Measurements from ENCODE around the gene GKN2. TPM values are rescaled to one million over a fixed set of nuclear protein-coding genes. Genes with fewer than 3 reads are reported as not detected.

Gene GKN2
- total and polyA plus RNA-seq, 8 donors, result 16.5 to 1,354 (median 221) TPM; not detected in 1

GRCh38 chr2:68994864-68995263, 42.2 kb upstream of the GKN2 start:
- Histone ChIP-seq H3K36me3 (no peaks in the 10 kb centered on the region), H3K4me1 (no peaks in the 10 kb centered on the region), H3K4me3 (no peak overlapping the region), H3K27me3 (no peaks in the 10 kb centered on the region), H3K27ac (no peak overlapping the region), H3K9me3 (no peaks in the 10 kb centered on the region)
- whole genome bisulfite sequencing, 5 donors, result 43 to 71% (median 56%) methylated on average over 4 of the region's 4 CpGs
- intact Hi-C loops (cut with DNase I; ENCODE audit: low total_unique reads), result no loop called here
- no peak for DNase-seq
- no peak for TF ChIP-seq EP300 (IDR thresholded peaks at IDR 0.05)
- TF ChIP-seq, protein P1, sequence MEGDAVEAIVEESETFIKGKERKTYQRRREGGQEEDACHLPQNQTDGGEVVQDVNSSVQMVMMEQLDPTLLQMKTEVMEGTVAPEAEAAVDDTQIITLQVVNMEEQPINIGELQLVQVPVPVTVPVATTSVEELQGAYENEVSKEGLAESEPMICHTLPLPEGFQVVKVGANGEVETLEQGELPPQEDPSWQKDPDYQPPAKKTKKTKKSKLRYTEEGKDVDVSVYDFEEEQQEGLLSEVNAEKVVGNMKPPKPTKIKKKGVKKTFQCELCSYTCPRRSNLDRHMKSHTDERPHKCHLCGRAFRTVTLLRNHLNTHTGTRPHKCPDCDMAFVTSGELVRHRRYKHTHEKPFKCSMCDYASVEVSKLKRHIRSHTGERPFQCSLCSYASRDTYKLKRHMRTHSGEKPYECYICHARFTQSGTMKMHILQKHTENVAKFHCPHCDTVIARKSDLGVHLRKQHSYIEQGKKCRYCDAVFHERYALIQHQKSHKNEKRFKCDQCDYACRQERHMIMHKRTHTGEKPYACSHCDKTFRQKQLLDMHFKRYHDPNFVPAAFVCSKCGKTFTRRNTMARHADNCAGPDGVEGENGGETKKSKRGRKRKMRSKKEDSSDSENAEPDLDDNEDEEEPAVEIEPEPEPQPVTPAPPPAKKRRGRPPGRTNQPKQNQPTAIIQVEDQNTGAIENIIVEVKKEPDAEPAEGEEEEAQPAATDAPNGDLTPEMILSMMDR (IDR thresholded peaks at IDR 0.05), result no peak
- TF ChIP-seq POLR2AphosphoS5 (IDR thresholded peaks at IDR 0.05), result no peak
- no peak for TF ChIP-seq POLR2A (IDR thresholded peaks at IDR 0.05)

- H3K4me3 ChIP-seq, result no peak overlapping the region
- TF ChIP-seq POLR2AphosphoS5 (IDR thresholded peaks at IDR 0.05), result no peak
- WGBS, 5 donors, result 45 to 72% (median 49%) methylated on average over 7 of the region's 7 CpGs
- peak in 1 of 2 donors; percentile 30 for DNase-seq
- intact Hi-C loops (cut with DNase I; ENCODE audit: low total_unique reads), result no loop called here
- H3K27me3 ChIP-seq, result no peaks in the 10 kb centered on the region
- H3K36me3 ChIP-seq, result no peaks in the 10 kb centered on the region
- H3K4me1 ChIP-seq, result no peaks in the 10 kb centered on the region
- no peak overlapping the region for H3K27ac ChIP-seq
- no peaks in the 10 kb centered on the region for H3K9me3 ChIP-seq
Measured at GRCh38 chr2:68993660-68994059, 41.0 kb upstream of the GKN2 start.

DNA sequence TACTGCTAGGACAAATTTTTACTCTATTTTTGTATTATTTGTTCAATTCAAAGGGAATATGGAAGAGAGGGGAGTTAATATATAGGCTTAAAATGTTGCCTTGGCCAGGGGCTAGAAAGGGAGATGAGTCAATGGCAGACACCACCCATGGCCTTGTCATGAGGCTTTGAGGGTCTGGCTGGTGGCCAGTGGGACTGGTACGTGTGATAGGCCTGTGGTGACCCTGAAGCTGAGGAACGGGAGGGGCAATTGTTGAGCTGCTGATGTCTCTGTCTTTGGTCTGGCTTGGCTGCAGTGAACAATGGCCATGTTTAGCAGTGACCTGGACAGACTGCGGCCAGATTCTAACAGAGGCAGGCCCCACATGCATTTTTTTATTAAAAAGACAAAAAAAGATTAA, 40.2 kb upstream of the GKN2 start:
- no peaks in the 10 kb centered on the region for H3K4me1 ChIP-seq
- WGBS, 5 donors, result 69 to 92% (median 88%) methylated on average over 3 of the region's 3 CpGs
- no peak overlapping the region for H3K4me3 ChIP-seq
- H3K9me3 ChIP-seq, result no peaks in the 10 kb centered on the region
- intact Hi-C loops (cut with DNase I; ENCODE audit: low total_unique reads), result no loop called here
- TF ChIP-seq EP300 (IDR thresholded peaks at IDR 0.05) (no peak), POLR2A (IDR thresholded peaks at IDR 0.05) (no peak), POLR2AphosphoS5 (IDR thresholded peaks at IDR 0.05) (no peak)
- TF ChIP-seq, protein P1 (IDR thresholded peaks at IDR 0.05), result no peak
- H3K27ac ChIP-seq, result no peak overlapping the region
- DNase-seq, result no peak
- no peaks in the 10 kb centered on the region for H3K36me3 ChIP-seq
- no peaks in the 10 kb centered on the region for H3K27me3 ChIP-seq

- no peak overlapping the region for H3K4me3 ChIP-seq
- H3K27ac ChIP-seq, result no peak overlapping the region
- H3K36me3 ChIP-seq, result no peaks in the 10 kb centered on the region
- TF ChIP-seq POLR2A (IDR thresholded peaks at IDR 0.05) (no peak), POLR2AphosphoS5 (IDR thresholded peaks at IDR 0.05) (no peak), EP300 (IDR thresholded peaks at IDR 0.05) (no peak)
- TF ChIP-seq, protein P1 (IDR thresholded peaks at IDR 0.05), result no peak
- 86 to 91% (median 90%) methylated on average over 5 of the region's 5 CpGs for WGBS, 5 donors
- intact Hi-C loops (cut with DNase I; ENCODE audit: low total_unique reads), result no loop called here
- H3K27me3 ChIP-seq, result no peaks in the 10 kb centered on the region
- no peaks in the 10 kb centered on the region for H3K9me3 ChIP-seq
- DNase-seq, result no peak
- no peaks in the 10 kb centered on the region for H3K4me1 ChIP-seq
Measured at GRCh38 chr2:68992341-68992740, 39.6 kb upstream of the GKN2 start.

GRCh38 chr2:68989035-68989434, 36.3 kb upstream of the GKN2 start:
- Histone ChIP-seq H3K9me3 (no peaks in the 10 kb centered on the region), H3K27me3 (no peaks in the 10 kb centered on the region), H3K27ac (no peak overlapping the region), H3K36me3 (no peaks in the 10 kb centered on the region), H3K4me1 (no peaks in the 10 kb centered on the region), H3K4me3 (no peak overlapping the region)
- no peak for DNase-seq
- TF ChIP-seq POLR2AphosphoS5 (IDR thresholded peaks at IDR 0.05) (no peak), EP300 (IDR thresholded peaks at IDR 0.05) (no peak), POLR2A (IDR thresholded peaks at IDR 0.05) (no peak)
- TF ChIP-seq, protein P1 (IDR thresholded peaks at IDR 0.05), result no peak
- intact Hi-C loops (cut with DNase I; ENCODE audit: low total_unique reads), result no loop called here
- 38 to 55% (median 53%) methylated on average over 5 of the region's 5 CpGs for whole genome bisulfite sequencing, 5 donors

Data from stomach (tissue), 9 donors.